Activated T-helper 1 cell treated with anti-CD3 and anti-CD28 coated beads, Interleukin-12 subunit alpha, Interleukin-12 subunit beta, Interleukin-2, Interleukin-4 antibody, amounts not matched to agents 30 ng/mL and 10 ng/mL and 1 ng/mL, durations not matched to agents 14 hours and 24 hours and 36 hours (primary cell): ENCODE data around the gene EYS. TPM values are rescaled to one million over a fixed set of nuclear protein-coding genes. Genes with fewer than 3 reads are reported as not detected.

Source experiments
- DNase-seq: peaks from one replicate; pipeline ENCODE4 v3.0.0; 2021; ENCODE audit warnings: low spot score
- H3K27ac Mint-ChIP-seq: one replicate; pipeline ENCODE4 v1.8.0; 2021; ENCODE audit warnings: mild to moderate bottlenecking, mixed read lengths
- H3K27me3 Mint-ChIP-seq: one replicate; pipeline ENCODE4 v1.8.0; 2022; ENCODE audit warnings: mild to moderate bottlenecking, moderate library complexity, mixed read lengths; ENCODE audit not compliant: insufficient read depth
- H3K36me3 Mint-ChIP-seq: one replicate; pipeline ENCODE4 v1.8.0; 2021; ENCODE audit warnings: low read depth, mixed read lengths
- H3K4me1 Mint-ChIP-seq: one replicate; pipeline ENCODE4 v1.8.0; 2021; ENCODE audit warnings: low read depth, mixed read lengths
- H3K4me3 Mint-ChIP-seq: one replicate; pipeline ENCODE4 v1.8.0; 2021; ENCODE audit warnings: mild to moderate bottlenecking, moderate library complexity, mixed read lengths
- H3K9me3 Mint-ChIP-seq: one replicate; pipeline ENCODE4 v1.8.0; 2021; ENCODE audit warnings: mixed read lengths
- intact Hi-C: fragments of 100-400 bp; cut with micrococcal nuclease; formaldehyde crosslinking; loops from one replicate; pipeline ENCODE4 v1.15.1; 2024
- total RNA-seq: library from RNA; stranded (reverse); gene quantifications from 2 replicates; pipeline ENCODE4 v1.2.3, GENCODE V29; 2022

Gene EYS
- total RNA-seq, 1 donor from 2014 or later: not detected

GRCh38 chr6:64930681-64931080, 776.3 kb downstream of the EYS start:
- Mint-ChIP-seq H3K4me3 (no peak overlapping the region), H3K27ac (no peak overlapping the region), H3K36me3 (no peaks in the 10 kb centered on the region), H3K27me3 (no peaks in the 10 kb centered on the region), H3K4me1 (no peaks in the 10 kb centered on the region), H3K9me3 (peaks cover 3% of the 10 kb centered on the region)
- intact Hi-C loops: no loop called here
- no peak for DNase-seq

- Mint-ChIP-seq H3K36me3 (no peaks in the 10 kb centered on the region), H3K4me3 (no peak overlapping the region), H3K27me3 (no peaks in the 10 kb centered on the region), H3K27ac (no peak overlapping the region), H3K4me1 (no peaks in the 10 kb centered on the region), H3K9me3 (peaks cover 10% of the 10 kb centered on the region)
- intact Hi-C loops: no loop called here
- DNase-seq: no peak
Measured at GRCh38 chr6:64926051-64926450, 781.0 kb downstream of the EYS start.

DNA sequence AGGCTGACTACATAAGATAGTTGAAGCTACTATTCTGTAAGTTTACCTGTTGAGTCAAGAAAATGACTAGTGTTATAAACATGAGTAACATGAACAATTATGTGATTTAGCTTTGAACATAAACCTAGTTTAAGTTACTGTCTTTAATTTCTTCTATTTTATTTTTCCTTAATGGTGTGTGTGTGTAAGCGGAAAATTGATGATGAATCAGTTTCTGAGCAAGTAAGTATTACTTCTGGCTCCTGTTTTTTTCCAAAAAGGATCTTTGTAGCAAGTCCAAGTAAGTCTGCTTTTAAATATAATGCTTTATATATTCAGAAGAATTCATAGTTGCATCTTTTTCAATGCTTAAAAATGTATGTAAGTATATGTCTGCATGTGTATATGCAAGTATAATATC, 786.8 kb downstream of the EYS start:
- no peaks in the 10 kb centered on the region for H3K4me1 Mint-ChIP-seq
- intact Hi-C loops: no loop called here
- no peak overlapping the region for H3K4me3 Mint-ChIP-seq
- H3K36me3 Mint-ChIP-seq: no peaks in the 10 kb centered on the region
- H3K27me3 Mint-ChIP-seq: no peaks in the 10 kb centered on the region
- DNase-seq: no peak
- H3K27ac Mint-ChIP-seq: no peak overlapping the region
- H3K9me3 Mint-ChIP-seq: peaks cover 7% of the 10 kb centered on the region

- Mint-ChIP-seq H3K27ac (no peak overlapping the region), H3K36me3 (no peaks in the 10 kb centered on the region), H3K9me3 (no peaks in the 10 kb centered on the region), H3K4me3 (no peak overlapping the region), H3K4me1 (no peaks in the 10 kb centered on the region), H3K27me3 (no peaks in the 10 kb centered on the region)
- intact Hi-C loops: no loop called here
- DNase-seq: no peak
Measured at GRCh38 chr6:64914124-64914523, 792.9 kb downstream of the EYS start.

- Mint-ChIP-seq H3K36me3 (no peaks in the 10 kb centered on the region), H3K27me3 (no peaks in the 10 kb centered on the region), H3K4me3 (no peak overlapping the region), H3K4me1 (no peaks in the 10 kb centered on the region), H3K9me3 (no peaks in the 10 kb centered on the region), H3K27ac (no peak overlapping the region)
- intact Hi-C loops: no loop called here
- DNase-seq: no peak
Measured at GRCh38 chr6:64912966-64913365, 794.1 kb downstream of the EYS start.

- DNase-seq: no peak
- intact Hi-C loops: no loop called here
- no peak overlapping the region for H3K4me3 Mint-ChIP-seq
- H3K4me1 Mint-ChIP-seq: no peaks in the 10 kb centered on the region
- no peaks in the 10 kb centered on the region for H3K9me3 Mint-ChIP-seq
- no peak overlapping the region for H3K27ac Mint-ChIP-seq
- H3K36me3 Mint-ChIP-seq: no peaks in the 10 kb centered on the region
- H3K27me3 Mint-ChIP-seq: no peaks in the 10 kb centered on the region
Measured at GRCh38 chr6:64908104-64908503, 798.9 kb downstream of the EYS start.

GRCh38 chr6:64904616-64905015, 802.4 kb downstream of the EYS start:
- Mint-ChIP-seq H3K4me3 (no peak overlapping the region), H3K4me1 (no peaks in the 10 kb centered on the region), H3K27me3 (no peaks in the 10 kb centered on the region), H3K9me3 (no peaks in the 10 kb centered on the region), H3K27ac (no peak overlapping the region), H3K36me3 (no peaks in the 10 kb centered on the region)
- no peak for DNase-seq
- intact Hi-C loops: no loop called here

DNA sequence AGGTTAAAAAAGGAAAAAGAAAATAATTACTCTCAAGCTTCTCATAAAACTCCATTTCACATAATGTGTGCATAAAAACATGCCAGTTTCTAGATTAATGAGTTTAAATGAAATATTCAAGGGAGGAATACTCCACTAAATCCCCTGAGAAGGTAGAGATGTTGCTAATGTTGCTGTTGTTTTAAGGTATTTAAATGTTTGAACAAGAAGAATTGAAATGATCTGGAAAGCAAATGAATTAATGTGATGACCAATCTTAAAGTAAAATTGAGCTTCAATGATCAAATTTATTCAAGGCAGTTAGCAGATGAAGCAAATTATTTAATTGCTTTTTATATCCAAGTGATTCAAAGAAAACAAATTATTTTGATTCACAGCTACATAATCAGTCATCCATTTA, 804.4 kb downstream of the EYS start:
- DNase-seq: no peak
- Mint-ChIP-seq H3K27ac (no peak overlapping the region), H3K9me3 (peaks cover 4% of the 10 kb centered on the region), H3K27me3 (no peaks in the 10 kb centered on the region), H3K4me3 (no peak overlapping the region), H3K36me3 (no peaks in the 10 kb centered on the region), H3K4me1 (no peaks in the 10 kb centered on the region)
- intact Hi-C loops: no loop called here

- H3K4me1 Mint-ChIP-seq: no peaks in the 10 kb centered on the region
- no peak overlapping the region for H3K4me3 Mint-ChIP-seq
- DNase-seq: no peak
- H3K27me3 Mint-ChIP-seq: no peaks in the 10 kb centered on the region
- H3K9me3 Mint-ChIP-seq: peaks cover 4% of the 10 kb centered on the region
- no peaks in the 10 kb centered on the region for H3K36me3 Mint-ChIP-seq
- H3K27ac Mint-ChIP-seq: no peak overlapping the region
- intact Hi-C loops: no loop called here
Measured at GRCh38 chr6:64896939-64897338, 810.1 kb downstream of the EYS start.

GRCh38 chr6:64895945-64896344, 811.1 kb downstream of the EYS start:
- H3K9me3 Mint-ChIP-seq: peaks cover 4% of the 10 kb centered on the region
- intact Hi-C loops: no loop called here
- H3K27me3 Mint-ChIP-seq: no peaks in the 10 kb centered on the region
- H3K36me3 Mint-ChIP-seq: no peaks in the 10 kb centered on the region
- H3K27ac Mint-ChIP-seq: no peak overlapping the region
- no peak overlapping the region for H3K4me3 Mint-ChIP-seq
- no peaks in the 10 kb centered on the region for H3K4me1 Mint-ChIP-seq
- no peak for DNase-seq

DNA sequence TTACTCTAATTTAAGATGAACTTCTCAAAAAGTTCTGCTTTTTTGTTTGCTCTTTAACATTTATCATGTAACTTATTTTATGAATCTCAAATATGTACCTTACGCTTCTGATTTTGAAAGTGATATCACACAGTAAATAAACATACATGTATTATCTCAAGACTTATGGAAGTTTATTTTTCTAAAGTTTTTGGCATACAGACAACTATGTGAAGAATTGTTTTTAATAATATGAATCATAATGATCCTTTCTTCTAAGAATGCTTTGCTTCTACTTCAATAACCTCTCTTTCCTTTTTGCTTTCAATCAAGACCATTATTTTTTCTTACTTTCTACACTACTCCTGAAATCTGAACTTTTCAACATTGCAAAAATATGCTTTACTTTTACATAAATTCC, 816.4 kb downstream of the EYS start:
- no peak overlapping the region for H3K4me3 Mint-ChIP-seq
- no peak overlapping the region for H3K27ac Mint-ChIP-seq
- no peaks in the 10 kb centered on the region for H3K27me3 Mint-ChIP-seq
- DNase-seq: no peak
- no peaks in the 10 kb centered on the region for H3K4me1 Mint-ChIP-seq
- intact Hi-C loops: no loop called here
- peaks cover 10% of the 10 kb centered on the region for H3K9me3 Mint-ChIP-seq
- no peaks in the 10 kb centered on the region for H3K36me3 Mint-ChIP-seq

DNA sequence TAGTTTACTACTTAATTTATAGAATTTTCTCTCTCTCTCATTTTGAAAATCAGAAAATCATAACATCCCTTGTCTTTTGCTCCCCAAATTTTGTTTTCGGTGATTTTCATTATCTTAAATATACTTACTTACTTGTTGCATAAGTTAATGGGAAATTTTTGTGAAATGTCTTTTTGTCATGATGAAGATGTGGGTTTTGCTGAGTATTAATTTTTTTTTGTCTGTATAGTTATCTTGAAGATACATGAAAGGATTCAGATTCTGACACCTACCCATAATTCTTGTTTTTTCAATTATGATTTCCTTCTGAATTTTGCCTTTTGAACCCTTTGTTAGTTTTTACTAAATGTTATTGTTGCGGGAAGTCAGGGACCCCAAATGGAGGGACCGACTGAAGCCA, 817.9 kb downstream of the EYS start:
- intact Hi-C loops: no loop called here
- Mint-ChIP-seq H3K27me3 (no peaks in the 10 kb centered on the region), H3K36me3 (no peaks in the 10 kb centered on the region), H3K4me3 (no peak overlapping the region), H3K9me3 (peaks cover 14% of the 10 kb centered on the region), H3K27ac (no peak overlapping the region), H3K4me1 (no peaks in the 10 kb centered on the region)
- no peak for DNase-seq

GRCh38 chr6:64874776-64875175, 832.2 kb downstream of the EYS start:
- no peak for DNase-seq
- H3K4me3 Mint-ChIP-seq: no peak overlapping the region
- no peak overlapping the region for H3K27ac Mint-ChIP-seq
- intact Hi-C loops: no loop called here
- no peaks in the 10 kb centered on the region for H3K36me3 Mint-ChIP-seq
- H3K27me3 Mint-ChIP-seq: no peaks in the 10 kb centered on the region
- no peaks in the 10 kb centered on the region for H3K4me1 Mint-ChIP-seq
- H3K9me3 Mint-ChIP-seq: peaks cover 6% of the 10 kb centered on the region

- Mint-ChIP-seq H3K4me1 (no peaks in the 10 kb centered on the region), H3K27ac (no peak overlapping the region)
- intact Hi-C loops: no loop called here
Measured at GRCh38 chr6:64872633-64873032, 834.4 kb downstream of the EYS start.

More at GRCh38 chr6:64872633-64873032, 834.4 kb downstream of the EYS start:
- H3K36me3 Mint-ChIP-seq: no peaks in the 10 kb centered on the region
- peaks cover 3% of the 10 kb centered on the region for H3K9me3 Mint-ChIP-seq
- no peak overlapping the region for H3K4me3 Mint-ChIP-seq
- no peak for DNase-seq
- H3K27me3 Mint-ChIP-seq: no peaks in the 10 kb centered on the region
